ENCODE data around the gene PRKCB.

The PRKCB gene

DNA sequence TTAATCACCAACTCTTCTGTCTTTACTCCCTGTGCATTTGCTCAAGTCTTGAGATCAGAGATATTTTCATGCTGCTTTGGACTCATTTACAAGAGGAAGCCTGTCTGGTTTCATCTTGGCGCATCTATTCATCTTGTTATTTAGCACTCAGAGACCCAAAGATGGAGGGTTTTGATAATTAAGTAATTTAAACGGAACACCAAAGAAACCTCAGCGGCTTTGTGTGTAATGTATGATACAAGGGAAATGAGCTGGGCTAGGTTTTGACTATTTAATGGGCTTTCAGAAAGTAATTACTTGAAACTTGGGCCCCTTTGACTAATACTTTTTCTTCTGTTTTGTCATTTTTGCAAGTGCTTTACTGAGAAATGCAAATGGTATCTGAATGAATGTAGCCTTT is 354.2 kb downstream of the PRKCB start:
- Histone ChIP-seq H4K20me1 (ENCODE audit: control insufficient read depth, insufficient read depth, low read depth, low read length) (no peaks in the 10 kb centered on the region), H3K9me2 (replicated peaks; ENCODE audit: control insufficient read depth, low read length) (no peaks in the 10 kb centered on the region), H3K4me2 (ENCODE audit: low read length) (no peak overlapping the region), H3F3A (ENCODE audit: control insufficient read depth, insufficient read depth) (no peaks in the 10 kb centered on the region), H3K4me3 (ENCODE audit: low read length) (no peak overlapping the region), H3K27me3 (ENCODE audit: control insufficient read depth, low read length) (no peaks in the 10 kb centered on the region), H3K4me1 (ENCODE audit: control insufficient read depth, low read length) (no peaks in the 10 kb centered on the region), H3K9me3 (ENCODE audit: control insufficient read depth, insufficient read depth, low read length) (no peaks in the 10 kb centered on the region), H3K79me2 (ENCODE audit: control insufficient read depth, low read length) (no peaks in the 10 kb centered on the region), H3K27ac (ENCODE audit: low read depth, low read length) (no peak overlapping the region), H3K36me3 (ENCODE audit: control insufficient read depth, low read length) (no peaks in the 10 kb centered on the region)
- no peak for TF ChIP-seq EZH2phosphoT487 (IDR thresholded peaks at IDR 0.05; ENCODE audit: borderline replicate concordance, low read length)
- TF ChIP-seq, protein P1, sequence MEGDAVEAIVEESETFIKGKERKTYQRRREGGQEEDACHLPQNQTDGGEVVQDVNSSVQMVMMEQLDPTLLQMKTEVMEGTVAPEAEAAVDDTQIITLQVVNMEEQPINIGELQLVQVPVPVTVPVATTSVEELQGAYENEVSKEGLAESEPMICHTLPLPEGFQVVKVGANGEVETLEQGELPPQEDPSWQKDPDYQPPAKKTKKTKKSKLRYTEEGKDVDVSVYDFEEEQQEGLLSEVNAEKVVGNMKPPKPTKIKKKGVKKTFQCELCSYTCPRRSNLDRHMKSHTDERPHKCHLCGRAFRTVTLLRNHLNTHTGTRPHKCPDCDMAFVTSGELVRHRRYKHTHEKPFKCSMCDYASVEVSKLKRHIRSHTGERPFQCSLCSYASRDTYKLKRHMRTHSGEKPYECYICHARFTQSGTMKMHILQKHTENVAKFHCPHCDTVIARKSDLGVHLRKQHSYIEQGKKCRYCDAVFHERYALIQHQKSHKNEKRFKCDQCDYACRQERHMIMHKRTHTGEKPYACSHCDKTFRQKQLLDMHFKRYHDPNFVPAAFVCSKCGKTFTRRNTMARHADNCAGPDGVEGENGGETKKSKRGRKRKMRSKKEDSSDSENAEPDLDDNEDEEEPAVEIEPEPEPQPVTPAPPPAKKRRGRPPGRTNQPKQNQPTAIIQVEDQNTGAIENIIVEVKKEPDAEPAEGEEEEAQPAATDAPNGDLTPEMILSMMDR (IDR thresholded peaks at IDR 0.05; ENCODE audit: low read depth, low read length, poor library complexity, severe bottlenecking): no peak

DNA sequence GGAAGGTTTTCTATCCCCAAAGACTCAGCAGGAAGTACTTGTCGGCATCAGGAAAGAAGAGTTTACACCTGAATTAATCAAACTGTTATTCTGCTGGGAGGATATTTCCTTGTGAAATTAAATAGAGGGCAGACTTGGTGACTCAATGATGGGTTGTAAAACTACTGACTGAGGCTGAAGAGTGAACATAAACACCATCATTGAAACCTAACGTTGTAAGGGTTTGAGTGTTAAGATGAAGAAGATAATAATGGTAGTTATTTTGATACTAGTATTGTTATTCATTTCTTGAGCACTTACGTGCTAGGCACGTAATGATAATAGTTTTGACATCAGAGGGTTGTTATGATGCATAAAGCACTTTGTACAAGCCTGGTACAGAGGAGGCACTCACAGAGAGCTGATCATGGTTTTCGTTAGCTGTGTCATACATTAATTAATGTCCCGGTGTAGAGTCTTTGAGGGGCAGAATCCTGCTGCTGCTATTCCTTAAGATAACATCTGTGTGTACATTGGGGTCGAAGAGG is 356.2 kb downstream of the PRKCB start:
- Histone ChIP-seq H3K27me3 (ENCODE audit: control insufficient read depth, low read length) (no peaks in the 10 kb centered on the region), H3K36me3 (ENCODE audit: control insufficient read depth, low read length) (no peaks in the 10 kb centered on the region), H3K4me2 (ENCODE audit: low read length) (no peak overlapping the region), H3K4me1 (ENCODE audit: control insufficient read depth, low read length) (no peaks in the 10 kb centered on the region), H4K20me1 (ENCODE audit: control insufficient read depth, insufficient read depth, low read depth, low read length) (no peaks in the 10 kb centered on the region), H3K4me3 (ENCODE audit: low read length) (no peak overlapping the region), H3K9me2 (replicated peaks; ENCODE audit: control insufficient read depth, low read length) (no peaks in the 10 kb centered on the region), H3F3A (ENCODE audit: control insufficient read depth, insufficient read depth) (no peaks in the 10 kb centered on the region), H3K27ac (ENCODE audit: low read depth, low read length) (no peak overlapping the region), H3K79me2 (ENCODE audit: control insufficient read depth, low read length) (no peaks in the 10 kb centered on the region), H3K9me3 (ENCODE audit: control insufficient read depth, insufficient read depth, low read length) (no peaks in the 10 kb centered on the region)
- TF ChIP-seq EZH2phosphoT487 (IDR thresholded peaks at IDR 0.05; ENCODE audit: borderline replicate concordance, low read length): no peak

DNA sequence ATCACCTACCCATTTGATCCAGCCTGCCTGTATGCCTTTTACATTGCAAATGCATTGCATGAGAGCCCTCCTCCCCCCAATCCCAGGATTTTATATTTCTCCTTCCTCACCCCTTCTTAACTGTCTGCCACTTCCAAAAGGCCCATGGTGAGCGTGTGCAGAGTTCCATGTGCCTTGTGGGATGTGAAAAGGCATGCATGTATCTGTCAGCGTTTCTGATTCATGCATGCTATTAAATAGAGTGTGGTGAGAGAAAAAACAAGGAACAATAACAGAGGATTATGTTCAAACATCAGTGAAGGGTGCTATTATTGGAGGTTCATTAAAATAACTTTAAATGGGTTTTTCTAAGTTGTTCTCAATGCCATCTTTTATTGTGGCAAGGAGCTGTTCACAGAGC is 359.4 kb downstream of the PRKCB start:
- Histone ChIP-seq H3K9me3 (ENCODE audit: control insufficient read depth, insufficient read depth, low read length) (no peaks in the 10 kb centered on the region), H3K36me3 (ENCODE audit: control insufficient read depth, low read length) (no peaks in the 10 kb centered on the region), H3K4me3 (ENCODE audit: low read length) (no peak overlapping the region), H3K27me3 (ENCODE audit: control insufficient read depth, low read length) (no peaks in the 10 kb centered on the region), H3K27ac (ENCODE audit: low read depth, low read length) (no peak overlapping the region), H4K20me1 (ENCODE audit: control insufficient read depth, insufficient read depth, low read depth, low read length) (no peaks in the 10 kb centered on the region), H3K9me2 (replicated peaks; ENCODE audit: control insufficient read depth, low read length) (no peaks in the 10 kb centered on the region), H3K79me2 (ENCODE audit: control insufficient read depth, low read length) (no peaks in the 10 kb centered on the region), H3F3A (ENCODE audit: control insufficient read depth, insufficient read depth) (no peaks in the 10 kb centered on the region), H3K4me2 (ENCODE audit: low read length) (no peak overlapping the region), H3K4me1 (ENCODE audit: control insufficient read depth, low read length) (no peaks in the 10 kb centered on the region)
- TF ChIP-seq, protein P1 (IDR thresholded peaks at IDR 0.05; ENCODE audit: low read depth, low read length, poor library complexity, severe bottlenecking): no peak
- no peak for TF ChIP-seq EZH2phosphoT487 (IDR thresholded peaks at IDR 0.05; ENCODE audit: borderline replicate concordance, low read length)

DNA sequence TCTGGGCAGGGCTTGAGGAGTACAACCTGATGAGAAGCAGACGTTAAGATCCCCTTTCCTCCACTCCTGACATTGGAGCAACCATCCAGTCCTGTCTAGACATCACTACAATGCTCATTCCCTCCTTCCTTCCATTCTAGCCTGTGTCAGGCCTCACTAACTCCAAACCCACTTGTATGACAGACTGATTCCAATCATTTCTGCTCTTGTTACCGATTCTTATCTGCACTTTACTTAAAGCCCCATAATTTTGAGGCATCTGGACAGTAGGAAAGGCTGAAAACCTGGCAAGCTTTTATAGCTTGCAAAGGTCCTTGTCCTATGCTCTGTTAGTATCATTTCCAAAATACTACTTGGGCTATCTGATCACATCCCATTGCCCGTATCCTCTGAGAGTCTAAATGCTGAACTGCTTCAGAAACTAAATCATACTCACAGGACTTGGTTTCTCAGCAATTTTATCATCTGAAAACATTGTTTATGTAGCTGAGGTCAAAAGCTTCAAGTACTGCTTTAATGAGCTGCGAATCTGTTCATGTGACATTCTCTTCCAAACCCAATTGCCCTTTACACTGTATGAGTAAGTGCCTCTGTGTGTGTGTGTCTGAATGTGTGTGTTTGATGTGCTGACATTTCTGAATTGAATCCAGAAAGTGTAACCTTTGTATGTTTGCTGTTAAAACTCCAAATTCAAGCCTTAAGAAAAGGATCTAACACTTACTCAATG is 363.2 kb downstream of the PRKCB start:
- H3K9me3 ChIP-seq (ENCODE audit: control insufficient read depth, insufficient read depth, low read length): no peaks in the 10 kb centered on the region
- TF ChIP-seq, protein P1 (IDR thresholded peaks at IDR 0.05; ENCODE audit: low read depth, low read length, poor library complexity, severe bottlenecking): no peak
- no peak for TF ChIP-seq EZH2phosphoT487 (IDR thresholded peaks at IDR 0.05; ENCODE audit: borderline replicate concordance, low read length)
- H3K4me2 ChIP-seq (ENCODE audit: low read length): no peak overlapping the region
- no peaks in the 10 kb centered on the region for H3K27me3 ChIP-seq (ENCODE audit: control insufficient read depth, low read length)
- H3K79me2 ChIP-seq (ENCODE audit: control insufficient read depth, low read length): no peaks in the 10 kb centered on the region
- H3K9me2 ChIP-seq (replicated peaks; ENCODE audit: control insufficient read depth, low read length): no peaks in the 10 kb centered on the region
- no peaks in the 10 kb centered on the region for H3K36me3 ChIP-seq (ENCODE audit: control insufficient read depth, low read length)
- H3K27ac ChIP-seq (ENCODE audit: low read depth, low read length): no peak overlapping the region
- peaks cover 6% of the 10 kb centered on the region for H3K4me1 ChIP-seq (ENCODE audit: control insufficient read depth, low read length)
- no peaks in the 10 kb centered on the region for H4K20me1 ChIP-seq (ENCODE audit: control insufficient read depth, insufficient read depth, low read depth, low read length)
- no peaks in the 10 kb centered on the region for H3F3A ChIP-seq (ENCODE audit: control insufficient read depth, insufficient read depth)
- H3K4me3 ChIP-seq (ENCODE audit: low read length): no peak overlapping the region
